ENCODE measurements around the gene TCEA2.
"Not testable (repeated sequence)": the region's sequence is repeated elsewhere in the genome, so short reads cannot be mapped to it uniquely, and the experiment has no call there.

The TCEA2 gene

DNA sequence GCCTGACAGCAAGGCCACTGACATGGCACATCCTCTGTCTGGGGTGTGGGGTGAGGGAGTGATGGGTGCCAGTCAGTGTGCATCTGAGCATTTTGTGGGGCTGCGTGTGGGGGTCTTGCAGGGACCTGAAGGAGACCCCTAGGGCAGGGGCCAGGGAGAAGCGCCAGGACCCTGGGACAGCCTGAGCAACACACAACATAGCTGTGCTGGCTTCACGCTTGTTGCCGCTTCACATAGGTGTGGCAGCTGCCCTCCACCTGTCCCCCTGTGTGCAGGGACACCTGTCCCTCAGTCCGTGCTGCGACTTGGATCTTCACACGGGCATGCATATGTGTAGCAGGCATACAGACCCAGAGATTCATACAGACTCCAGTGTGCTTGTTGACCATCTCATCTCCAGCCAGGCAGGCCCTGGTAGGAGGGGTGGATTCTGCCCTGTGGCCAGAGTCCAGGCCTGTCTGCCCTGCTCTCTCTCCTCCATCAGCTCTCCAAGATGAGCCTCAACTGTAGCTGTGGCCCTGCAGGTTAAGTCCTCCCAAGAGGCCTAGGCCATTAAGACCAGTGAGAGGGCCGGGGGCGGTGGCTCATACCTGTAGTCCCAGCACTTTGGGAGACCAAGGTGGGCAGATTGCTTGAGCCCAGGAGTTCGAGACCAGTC, 47.5 kb downstream of the TCEA2 start:
- H3K4me3 ChIP-seq (ENCODE audit: low read length): no peak overlapping the region
- no peak for TF ChIP-seq ZNF274 (IDR thresholded peaks at IDR 0.05; ENCODE audit: low read depth, low read length)

DNA sequence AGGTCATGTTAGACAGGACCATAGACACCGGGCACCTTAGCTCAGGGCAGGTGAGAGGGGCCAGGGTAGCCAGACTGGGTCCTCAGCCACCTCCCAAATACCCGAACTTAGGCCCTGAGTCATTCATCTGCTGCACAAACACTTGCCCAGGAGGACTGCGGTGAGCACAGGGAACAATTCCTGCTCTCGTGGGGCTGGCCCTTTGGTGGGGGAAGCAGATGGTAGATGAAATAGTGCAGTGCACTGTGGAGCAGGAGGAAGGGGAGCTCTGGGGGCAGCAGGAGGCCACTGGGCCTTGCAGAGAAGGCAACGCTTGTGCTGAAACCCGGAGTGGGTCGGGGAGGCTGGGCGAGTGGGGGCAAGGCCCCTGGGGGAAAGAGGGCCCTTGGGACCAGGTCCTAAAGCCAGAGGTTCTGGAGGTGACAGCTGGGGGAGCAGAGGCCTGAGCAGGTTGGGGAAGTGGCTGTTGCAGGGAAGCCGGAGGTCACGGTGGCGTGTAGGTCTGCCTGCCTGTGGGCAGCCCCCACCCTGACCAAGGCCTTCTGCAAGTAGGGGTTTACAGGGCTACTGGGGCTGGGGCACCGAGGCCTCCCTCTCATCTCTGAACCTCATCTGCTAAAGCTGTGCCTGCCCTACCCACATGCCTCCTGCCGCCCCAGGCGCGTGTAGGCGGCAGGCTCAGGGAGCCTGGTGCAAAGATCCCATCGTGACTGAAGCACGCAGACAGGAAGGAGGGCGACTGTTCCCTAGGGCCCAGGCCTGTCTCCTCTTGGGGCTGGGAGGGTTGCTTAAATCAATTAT, 49.0 kb downstream of the TCEA2 start:
- TF ChIP-seq ZNF274 (IDR thresholded peaks at IDR 0.05; ENCODE audit: low read depth, low read length): no peak

GRCh38 chr20:64112691-64113443, 49.9 kb downstream of the TCEA2 start:
- TF ChIP-seq ZNF274 (IDR thresholded peaks at IDR 0.05; ENCODE audit: low read depth, low read length): no peak
- no peak overlapping the region for H3K4me3 ChIP-seq (ENCODE audit: low read length)

More for the DNA sequence above, 49.0 kb downstream of the TCEA2 start:
- no peak overlapping the region for H3K4me3 ChIP-seq (ENCODE audit: low read length)

DNA sequence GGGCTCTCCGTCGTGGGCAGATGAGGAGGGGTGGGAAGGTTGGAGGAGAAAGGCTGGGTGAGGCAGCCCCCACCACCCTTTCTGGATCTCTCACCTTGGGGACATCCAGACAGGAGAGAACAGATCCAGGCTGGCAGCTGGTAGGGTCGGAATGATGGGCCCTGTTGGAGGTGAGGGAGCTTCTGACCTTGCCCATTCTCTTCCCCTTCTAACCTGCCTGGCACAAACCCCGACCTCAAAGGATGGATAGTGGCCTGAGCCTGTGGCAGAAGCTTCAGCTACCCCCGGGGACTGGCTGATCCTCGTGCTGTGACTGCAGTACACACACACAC, 50.4 kb downstream of the TCEA2 start:
- no peak overlapping the region for H3K4me3 ChIP-seq (ENCODE audit: low read length)
- TF ChIP-seq ZNF274 (IDR thresholded peaks at IDR 0.05; ENCODE audit: low read depth, low read length): no peak

DNA sequence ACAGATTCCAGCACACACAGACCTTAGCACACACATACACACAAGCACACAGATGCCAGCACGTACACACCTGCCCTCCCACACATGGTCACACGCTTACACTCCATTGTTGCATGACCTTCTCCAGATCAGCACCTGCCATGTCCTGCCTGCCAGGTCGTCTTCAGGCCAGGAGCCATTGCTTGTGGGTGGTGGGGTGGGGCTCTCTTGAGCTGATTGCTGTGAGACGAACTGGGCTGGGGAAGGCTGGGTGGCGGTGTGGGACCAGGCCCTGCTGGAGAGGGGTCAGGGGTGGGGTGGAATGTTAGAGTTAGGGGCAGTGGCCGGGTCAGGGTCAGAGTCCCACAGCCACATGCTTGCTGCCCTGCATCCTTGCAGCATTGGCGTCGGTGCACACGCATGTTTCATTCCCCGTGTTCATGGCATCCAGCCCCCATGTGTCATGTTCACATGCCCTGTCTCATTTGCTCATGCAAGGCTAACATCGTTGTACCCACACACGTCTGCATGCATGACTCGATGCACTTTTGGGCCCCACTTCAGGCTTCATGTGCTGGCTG, 50.9 kb downstream of the TCEA2 start:
- TF ChIP-seq ZNF274 (IDR thresholded peaks at IDR 0.05; ENCODE audit: low read depth, low read length): no peak
- H3K4me3 ChIP-seq (ENCODE audit: low read length): no peak overlapping the region

DNA sequence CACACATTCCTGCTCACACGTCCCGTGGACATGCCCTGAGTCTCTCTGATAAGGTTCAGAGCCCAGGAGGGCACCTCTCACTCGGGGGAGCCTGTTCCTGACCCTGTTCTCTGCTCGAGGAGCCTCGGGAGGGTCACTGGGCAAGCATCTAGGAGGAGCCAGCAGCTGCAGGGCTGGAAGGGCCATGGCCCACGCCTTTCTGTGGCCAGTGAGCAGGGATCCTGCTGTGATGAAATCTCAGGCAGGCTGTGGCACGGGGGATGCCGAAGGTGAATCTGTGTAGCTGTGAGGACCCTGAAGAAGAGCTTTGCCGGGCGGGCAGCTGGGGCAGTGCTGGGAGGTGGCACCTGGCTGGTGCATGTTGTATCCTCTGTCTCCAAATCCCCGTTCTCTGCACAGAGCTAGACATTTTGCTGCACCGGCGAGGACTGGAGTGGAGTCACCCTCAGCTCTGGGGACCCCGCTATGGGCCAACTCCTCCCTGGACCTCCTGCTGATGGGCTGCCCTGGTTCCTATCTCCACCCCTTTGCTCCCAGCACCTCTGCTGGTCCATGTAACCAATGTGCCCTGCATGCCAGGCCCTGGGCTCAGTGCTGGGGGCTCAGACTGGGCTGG, 51.5 kb downstream of the TCEA2 start:
- H3K4me3 ChIP-seq (ENCODE audit: low read length): no peak overlapping the region
- no peak for TF ChIP-seq ZNF274 (IDR thresholded peaks at IDR 0.05; ENCODE audit: low read depth, low read length)

- TF ChIP-seq ZNF274 (IDR thresholded peaks at IDR 0.05; ENCODE audit: low read depth, low read length): no peak
- no peak overlapping the region for H3K4me3 ChIP-seq (ENCODE audit: low read length)
Measured at GRCh38 chr20:64115171-64115911, 52.3 kb downstream of the TCEA2 start.

GRCh38 chr20:64116016-64116415, 53.0 kb downstream of the TCEA2 start:
- H3K4me3 ChIP-seq (ENCODE audit: low read length): no peak overlapping the region
- TF ChIP-seq ZNF274 (IDR thresholded peaks at IDR 0.05; ENCODE audit: low read depth, low read length): no peak

- no peak overlapping the region for H3K4me3 ChIP-seq (ENCODE audit: low read length)
- no peak for TF ChIP-seq ZNF274 (IDR thresholded peaks at IDR 0.05; ENCODE audit: low read depth, low read length)
Measured at GRCh38 chr20:64116541-64117431, 53.8 kb downstream of the TCEA2 start.

GRCh38 chr20:64117432-64117777, 54.4 kb downstream of the TCEA2 start:
- H3K4me3 ChIP-seq (ENCODE audit: low read length): not testable (repeated sequence)

GRCh38 chr20:64119301-64119680, 56.3 kb downstream of the TCEA2 start:
- no peak overlapping the region for H3K4me3 ChIP-seq (ENCODE audit: low read length)
- no peak for TF ChIP-seq ZNF274 (IDR thresholded peaks at IDR 0.05; ENCODE audit: low read depth, low read length)

GRCh38 chr20:64119681-64120341, 56.8 kb downstream of the TCEA2 start:
- H3K4me3 ChIP-seq (ENCODE audit: low read length): no peak overlapping the region
- TF ChIP-seq ZNF274 (IDR thresholded peaks at IDR 0.05; ENCODE audit: low read depth, low read length): no peak

All from GM08714 (cell line).